Measurements from ENCODE around the gene HOXC10. TPM values are rescaled to one million over a fixed set of nuclear protein-coding genes. Genes with fewer than 3 reads are reported as not detected.

HOXC10 gene
- total RNA-seq, 1 experiment from 2014 or later, result not detected

- DNase-seq (ENCODE audit: low spot score) (no peak), ATAC-seq (no peak)
- H3K4me1 Mint-ChIP-seq, result peaks cover 29% of the 10 kb centered on the region
- CTCF ChIA-PET, result interaction anchor here (1.4 to 8.1 kb wide), 6 partner anchors 18 to 188 kb away, joined by 3 to 149 read pairs (median 5); partner anchors contain the start of gene HOXC8
- POLR2A ChIA-PET, result no interaction called here
- H3K27ac Mint-ChIP-seq, result no peak overlapping the region
- H3K9me3 Mint-ChIP-seq, result no peaks in the 10 kb centered on the region
- H3K36me3 Mint-ChIP-seq, result no peaks in the 10 kb centered on the region
- peaks cover 100% of the 10 kb centered on the region for H3K27me3 Mint-ChIP-seq (ENCODE audit: low read depth)
- TF ChIP-seq ZSCAN18 (CRISPR knock-in tag; IDR thresholded peaks at IDR 0.05) (no peak), CREM (CRISPR knock-in tag; IDR thresholded peaks at IDR 0.05) (no peak), ATF6 (CRISPR knock-in tag; IDR thresholded peaks at IDR 0.05) (no peak), ZNF671 (CRISPR knock-in tag; IDR thresholded peaks at IDR 0.05) (no peak), ZNF396 (CRISPR knock-in tag; IDR thresholded peaks at IDR 0.05; ENCODE audit: borderline replicate concordance) (no peak), MYBL2 (CRISPR knock-in tag; IDR thresholded peaks at IDR 0.05) (no peak), FOXP1 (CRISPR knock-in tag; IDR thresholded peaks at IDR 0.05; ENCODE audit: borderline replicate concordance) (no peak)
- no peak overlapping the region for H3K4me3 Mint-ChIP-seq
Observed at GRCh38 chr12:54026640-54027441, 41.9 kb downstream of the HOXC10 start.

- H3K27ac Mint-ChIP-seq, result no peak overlapping the region
- ChIA-PET POLR2A (interaction anchor here (0.6 to 1.3 kb wide), 2 partner anchors 18 to 27 kb away, joined by 3 read pairs; partner anchors contain the start of genes HOXC4 and HOXC8), CTCF (interaction anchor here (1.0 to 8.1 kb wide), 7 partner anchors 19 to 187 kb away, joined by 3 to 149 read pairs (median 5); partner anchors contain the start of gene HOXC8)
- DNase-seq (ENCODE audit: low spot score) (no peak), ATAC-seq (no peak)
- no peak overlapping the region for H3K4me3 Mint-ChIP-seq
- peaks cover 29% of the 10 kb centered on the region for H3K4me1 Mint-ChIP-seq
- no peaks in the 10 kb centered on the region for H3K36me3 Mint-ChIP-seq
- H3K9me3 Mint-ChIP-seq, result no peaks in the 10 kb centered on the region
- H3K27me3 Mint-ChIP-seq (ENCODE audit: low read depth), result peaks cover 100% of the 10 kb centered on the region
- no peak for TF ChIP-seq SOX15 (CRISPR knock-in tag; IDR thresholded peaks at IDR 0.05)
- TF ChIP-seq ERG (CRISPR knock-in tag; IDR thresholded peaks at IDR 0.05), result no peak
- no peak for TF ChIP-seq ATF3 (CRISPR knock-in tag; conservative IDR thresholded peaks at IDR 0.05)
- no peak for TF ChIP-seq KAT7 (CRISPR knock-in tag; IDR thresholded peaks at IDR 0.05; ENCODE audit: borderline replicate concordance)
- no peak for TF ChIP-seq ZNF121 (CRISPR knock-in tag; IDR thresholded peaks at IDR 0.05)
- TF ChIP-seq MLX (CRISPR knock-in tag; IDR thresholded peaks at IDR 0.05), result no peak
Observed at GRCh38 chr12:54027442-54027786, 42.5 kb downstream of the HOXC10 start.

GRCh38 chr12:54028314-54029201 is 43.6 kb downstream of the HOXC10 start, which contains the start of gene HOXC6:
HOXC6 (plus strand) TSS chr12:54028440; CDS start chr12:54028522, 82 bp downstream.
- H3K27me3 Mint-ChIP-seq (ENCODE audit: low read depth), result peaks cover 100% of the 10 kb centered on the region

More at GRCh38 chr12:54028314-54029201, 43.6 kb downstream of the HOXC10 start, which contains the start of gene HOXC6:
- no peak for TF ChIP-seq RELA (CRISPR knock-in tag; IDR thresholded peaks at IDR 0.05; ENCODE audit: borderline replicate concordance)
- TF ChIP-seq USF1 (CRISPR knock-in tag; IDR thresholded peaks at IDR 0.05), result peak; percentile 67
- peak; percentile 65; the same call in 1 of the 2 replicates for TF ChIP-seq USF2 (CRISPR knock-in tag; IDR thresholded peaks at IDR 0.05)
- ChIA-PET CTCF (interaction anchor here (0.7 to 8.1 kb wide), 9 partner anchors 20 to 186 kb away, joined by 3 to 149 read pairs (median 5); partner anchors contain the start of genes HOXC10 and HOXC8), POLR2A (interaction anchor here (1.3 kb wide), 1 partner anchor 20 kb away, joined by 3 read pairs; the partner anchor contains the start of gene HOXC8)
- Mint-ChIP-seq H3K4me1 (peaks cover 37% of the 10 kb centered on the region), H3K27ac (no peak within 1 kb of the TSS), H3K36me3 (no peaks in the 10 kb centered on the region), H3K4me3 (peak within 1 kb of the TSS; percentile 29; the same call in 1 of the 2 replicates), H3K9me3 (no peaks in the 10 kb centered on the region)
- DNase-seq (ENCODE audit: low spot score), result no peak
- no peak for ATAC-seq
